Measurements from ENCODE around the gene METTL8. TPM values are rescaled to one million over a fixed set of nuclear protein-coding genes. Genes with fewer than 3 reads are reported as not detected.

Gene METTL8
- total and polyA plus RNA-seq, 2 experiments from 2014 or later = 16.8 to 30.5 TPM

DNA sequence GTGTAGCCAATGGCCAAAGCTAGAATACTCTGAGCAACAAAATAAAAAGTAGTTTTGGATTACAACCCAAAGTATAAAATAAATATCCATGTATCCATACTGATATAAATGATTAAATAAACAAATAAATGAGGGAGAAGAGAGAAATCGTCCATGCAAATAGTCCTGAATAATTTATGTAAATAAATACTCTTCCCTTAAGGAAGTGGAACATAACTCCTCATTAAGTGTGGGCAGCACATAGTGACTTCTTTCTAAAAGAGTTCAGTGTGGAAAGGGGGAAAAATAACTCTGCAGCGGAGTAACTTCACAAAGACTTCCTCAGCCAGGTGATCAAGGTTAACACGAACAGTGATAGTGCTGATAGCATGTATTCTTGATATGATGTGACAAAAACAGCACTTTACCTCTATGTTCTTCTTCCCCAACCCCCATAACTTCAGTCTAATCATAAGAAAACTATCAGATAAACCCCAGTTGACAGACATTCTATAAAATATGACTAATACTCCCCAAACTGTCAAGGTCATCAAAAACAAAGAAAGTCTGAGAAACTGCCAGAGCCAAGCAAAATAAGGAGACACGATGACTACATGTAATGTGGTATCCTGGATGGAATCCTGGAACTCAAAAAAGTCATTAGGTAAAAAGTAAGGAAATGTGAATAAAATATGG lies 30.7 kb downstream of the METTL8 start:
- Histone ChIP-seq H3K4me1 (ENCODE audit: insufficient read depth) (no peaks in the 10 kb centered on the region), H2AFZ (no peak overlapping the region), H3K4me3 (no peak overlapping the region), H3K36me3 (replicated peaks; ENCODE audit: insufficient read depth, low read depth) (no peaks in the 10 kb centered on the region), H3K79me2 (peaks cover 32% of the 10 kb centered on the region), H3K4me2 (no peak overlapping the region), H3K9me2 (replicated peaks; ENCODE audit: insufficient read depth) (no peaks in the 10 kb centered on the region), H4K20me1 (ENCODE audit: insufficient read depth, poor library complexity, severe bottlenecking) (no peaks in the 10 kb centered on the region), H3K27me3 (no peaks in the 10 kb centered on the region), H3K27ac (no peak overlapping the region), H3K9me3 (ENCODE audit: low read depth) (no peaks in the 10 kb centered on the region)
- WGBS (ENCODE audit: low lambda C conversion rate, missing lambda C conversion rate) = 97% methylated on average over 4 of the region's 4 CpGs
- DNase-seq (ENCODE audit: low spot score) = no peak
- TF ChIP-seq, protein P1, sequence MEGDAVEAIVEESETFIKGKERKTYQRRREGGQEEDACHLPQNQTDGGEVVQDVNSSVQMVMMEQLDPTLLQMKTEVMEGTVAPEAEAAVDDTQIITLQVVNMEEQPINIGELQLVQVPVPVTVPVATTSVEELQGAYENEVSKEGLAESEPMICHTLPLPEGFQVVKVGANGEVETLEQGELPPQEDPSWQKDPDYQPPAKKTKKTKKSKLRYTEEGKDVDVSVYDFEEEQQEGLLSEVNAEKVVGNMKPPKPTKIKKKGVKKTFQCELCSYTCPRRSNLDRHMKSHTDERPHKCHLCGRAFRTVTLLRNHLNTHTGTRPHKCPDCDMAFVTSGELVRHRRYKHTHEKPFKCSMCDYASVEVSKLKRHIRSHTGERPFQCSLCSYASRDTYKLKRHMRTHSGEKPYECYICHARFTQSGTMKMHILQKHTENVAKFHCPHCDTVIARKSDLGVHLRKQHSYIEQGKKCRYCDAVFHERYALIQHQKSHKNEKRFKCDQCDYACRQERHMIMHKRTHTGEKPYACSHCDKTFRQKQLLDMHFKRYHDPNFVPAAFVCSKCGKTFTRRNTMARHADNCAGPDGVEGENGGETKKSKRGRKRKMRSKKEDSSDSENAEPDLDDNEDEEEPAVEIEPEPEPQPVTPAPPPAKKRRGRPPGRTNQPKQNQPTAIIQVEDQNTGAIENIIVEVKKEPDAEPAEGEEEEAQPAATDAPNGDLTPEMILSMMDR (IDR thresholded peaks at IDR 0.05; ENCODE audit: poor library complexity) = no peak
- TF ChIP-seq EZH2phosphoT487 (IDR thresholded peaks at IDR 0.05; ENCODE audit: low read depth, severe bottlenecking, unreplicated experiment) = no peak

DNA sequence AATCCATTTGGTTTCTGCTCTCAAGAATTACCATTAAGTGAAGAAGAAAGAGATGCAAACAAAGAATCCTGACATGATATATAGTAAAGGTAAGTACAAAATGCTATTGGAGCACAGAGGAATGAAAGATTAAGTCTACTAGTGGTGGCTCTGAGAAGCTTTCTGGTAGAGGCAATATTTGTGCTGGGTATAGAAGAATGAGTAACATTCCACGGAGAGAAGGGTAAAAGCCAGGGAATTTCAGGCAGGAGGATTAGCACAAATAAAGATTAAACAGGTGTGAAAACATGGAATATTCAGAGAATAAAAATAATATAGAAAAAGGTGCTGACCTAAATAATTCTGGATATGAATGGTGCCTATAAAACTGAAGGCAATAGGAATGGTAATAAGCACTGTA lies 31.8 kb downstream of the METTL8 start:
- WGBS (ENCODE audit: low lambda C conversion rate, missing lambda C conversion rate) = 93% methylated on average over 1 of the region's 1 CpG

DNA sequence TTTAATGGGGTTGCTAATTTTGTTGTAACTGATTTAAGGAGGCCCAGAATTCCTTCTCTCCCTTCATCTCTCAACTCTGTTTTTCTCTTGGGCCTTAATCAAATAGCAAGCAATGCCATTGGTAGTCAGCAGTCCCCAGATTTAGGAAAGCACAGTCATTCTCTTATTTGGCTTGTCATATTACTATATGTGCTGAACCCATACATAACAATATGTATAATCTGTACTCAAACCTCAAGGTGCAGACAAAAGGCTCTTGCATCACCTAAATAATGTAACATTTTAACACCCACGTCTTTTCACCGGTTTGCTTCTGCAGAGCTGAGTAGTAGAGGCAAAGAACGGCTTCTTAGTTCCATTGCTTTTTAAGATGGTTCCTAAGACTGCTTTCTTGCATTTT lies 33.4 kb downstream of the METTL8 start:
- DNase-seq (ENCODE audit: low spot score) = no peak
- Histone ChIP-seq H3K4me3 (no peak overlapping the region), H3K9me3 (ENCODE audit: low read depth) (no peaks in the 10 kb centered on the region), H4K20me1 (ENCODE audit: insufficient read depth, poor library complexity, severe bottlenecking) (no peaks in the 10 kb centered on the region), H3K27me3 (no peaks in the 10 kb centered on the region), H3K4me2 (no peak overlapping the region), H3K9me2 (replicated peaks; ENCODE audit: insufficient read depth) (no peaks in the 10 kb centered on the region), H2AFZ (no peak overlapping the region), H3K27ac (no peak overlapping the region), H3K4me1 (ENCODE audit: insufficient read depth) (no peaks in the 10 kb centered on the region), H3K79me2 (peaks cover 27% of the 10 kb centered on the region), H3K36me3 (replicated peaks; ENCODE audit: insufficient read depth, low read depth) (no peaks in the 10 kb centered on the region)
- 93% methylated on average over 3 of the region's 3 CpGs for WGBS (ENCODE audit: low lambda C conversion rate, missing lambda C conversion rate)
- TF ChIP-seq EZH2phosphoT487 (IDR thresholded peaks at IDR 0.05; ENCODE audit: low read depth, severe bottlenecking, unreplicated experiment) = no peak
- TF ChIP-seq, protein P1 (IDR thresholded peaks at IDR 0.05; ENCODE audit: poor library complexity) = no peak
- no peak for TF ChIP-seq EZH2 (IDR thresholded peaks at IDR 0.05; ENCODE audit: borderline replicate concordance)

More for the DNA sequence above, 31.8 kb downstream of the METTL8 start:
- no peaks in the 10 kb centered on the region for H3K27me3 ChIP-seq
- no peak overlapping the region for H2AFZ ChIP-seq
- H3K9me2 ChIP-seq (replicated peaks; ENCODE audit: insufficient read depth) = no peaks in the 10 kb centered on the region
- H3K9me3 ChIP-seq (ENCODE audit: low read depth) = no peaks in the 10 kb centered on the region
- H3K4me2 ChIP-seq = no peak overlapping the region
- no peak overlapping the region for H3K27ac ChIP-seq
- H3K4me1 ChIP-seq (ENCODE audit: insufficient read depth) = no peaks in the 10 kb centered on the region
- H3K4me3 ChIP-seq = no peak overlapping the region
- TF ChIP-seq EZH2phosphoT487 (IDR thresholded peaks at IDR 0.05; ENCODE audit: low read depth, severe bottlenecking, unreplicated experiment) = no peak
- TF ChIP-seq EZH2 (IDR thresholded peaks at IDR 0.05; ENCODE audit: borderline replicate concordance) = no peak
- TF ChIP-seq, protein P1 (IDR thresholded peaks at IDR 0.05; ENCODE audit: poor library complexity) = no peak
- H3K79me2 ChIP-seq = peaks cover 27% of the 10 kb centered on the region
- no peaks in the 10 kb centered on the region for H3K36me3 ChIP-seq (replicated peaks; ENCODE audit: insufficient read depth, low read depth)
- H4K20me1 ChIP-seq (ENCODE audit: insufficient read depth, poor library complexity, severe bottlenecking) = no peaks in the 10 kb centered on the region
- no peak for DNase-seq (ENCODE audit: low spot score)
